HG03025 (cell line): ENCODE data around the gene ABR.
"Not testable (repeated sequence)": the region's sequence is repeated elsewhere in the genome, so short reads cannot be mapped to it uniquely, and the experiment has no call there.

Experiments used
- ATAC-seq: cut with Tn5 transposase; IDR thresholded peaks from one replicate; pipeline ENCODE4 v1.9.1; 2021; ENCODE audit warnings: mild to moderate bottlenecking, moderate library complexity; ENCODE audit not compliant: unreplicated experiment, low FRiP score

The ABR gene

GRCh38 chr17:1099242-1099641, 80.5 kb downstream of the ABR start:
- ATAC-seq = no peak

- ATAC-seq = not testable (repeated sequence)
Measured at GRCh38 chr17:1097972-1098744, 81.6 kb downstream of the ABR start.

GRCh38 chr17:1096215-1096614, 83.6 kb downstream of the ABR start:
- no peak for ATAC-seq

DNA sequence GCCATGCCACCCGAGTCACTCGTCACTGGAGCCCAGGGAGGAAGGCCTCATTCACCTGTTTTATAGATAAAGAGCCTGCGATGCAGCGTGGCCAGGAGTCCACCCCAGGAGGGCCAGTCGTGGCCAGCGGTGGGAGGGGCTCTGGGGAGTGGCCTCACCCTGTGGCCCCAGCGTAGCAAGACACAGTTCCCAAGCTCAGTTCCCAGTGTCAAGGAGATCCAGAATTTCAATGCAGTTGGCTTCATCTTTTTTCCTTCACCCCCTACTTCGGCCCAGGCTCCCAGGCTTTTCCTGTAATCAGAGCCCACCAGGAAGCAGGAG, 84.0 kb downstream of the ABR start:
- no peak for ATAC-seq

DNA sequence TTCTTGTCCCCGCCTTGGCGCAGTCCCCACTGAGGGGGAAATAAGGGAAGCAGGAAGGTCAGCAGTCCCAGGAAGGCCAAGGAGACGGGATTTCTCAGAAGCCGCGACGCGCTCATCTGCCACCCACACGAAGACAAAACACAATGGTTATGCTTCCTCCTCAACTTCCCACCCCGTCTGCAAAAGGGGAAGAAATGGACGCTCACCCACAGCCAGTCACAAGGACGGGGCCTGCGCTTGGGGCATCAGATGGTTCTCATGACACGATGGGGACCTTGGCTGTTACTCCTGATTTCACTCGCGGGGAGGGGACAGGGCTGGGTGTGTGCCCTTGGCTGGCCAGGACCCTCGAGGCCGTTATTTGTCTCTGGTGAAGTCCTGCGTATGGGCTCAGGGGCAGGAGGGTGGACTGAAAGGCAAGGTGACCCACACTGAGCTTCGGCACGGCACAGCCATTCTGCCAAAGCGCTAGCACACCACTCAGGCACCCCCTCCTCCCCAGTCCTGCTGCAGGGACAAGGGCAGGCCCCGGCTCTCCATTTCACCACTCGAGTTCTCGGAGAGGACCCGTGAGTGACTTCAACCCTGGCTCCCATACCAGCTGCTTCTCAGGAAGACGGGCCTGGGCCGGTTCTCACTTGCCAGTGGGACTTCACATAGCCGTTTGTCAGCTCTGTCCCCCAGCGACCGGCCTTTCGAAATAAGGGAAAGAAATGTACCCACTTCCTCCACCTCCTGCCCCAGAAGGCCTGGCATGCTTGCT, 84.5 kb downstream of the ABR start:
- no peak for ATAC-seq

DNA sequence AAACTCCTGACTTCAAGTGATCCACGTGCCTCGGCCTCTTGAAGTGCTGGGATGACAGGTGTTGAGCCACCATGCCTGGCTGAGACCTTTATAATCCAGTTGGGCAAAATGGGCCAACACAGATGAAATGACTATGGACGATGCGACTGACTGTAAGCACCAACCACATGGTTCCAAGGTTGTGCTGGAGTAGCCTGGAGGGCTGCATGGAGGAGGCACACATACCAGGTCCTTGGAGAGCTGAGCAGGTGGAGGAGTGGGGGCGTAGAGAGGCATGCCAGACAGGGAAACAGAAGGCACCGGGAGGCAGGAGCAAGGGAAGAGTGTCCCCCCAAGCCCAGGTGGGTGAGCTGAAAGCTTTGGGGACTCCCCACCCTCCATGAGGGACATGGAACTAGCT, 85.2 kb downstream of the ABR start:
- ATAC-seq = no peak

DNA sequence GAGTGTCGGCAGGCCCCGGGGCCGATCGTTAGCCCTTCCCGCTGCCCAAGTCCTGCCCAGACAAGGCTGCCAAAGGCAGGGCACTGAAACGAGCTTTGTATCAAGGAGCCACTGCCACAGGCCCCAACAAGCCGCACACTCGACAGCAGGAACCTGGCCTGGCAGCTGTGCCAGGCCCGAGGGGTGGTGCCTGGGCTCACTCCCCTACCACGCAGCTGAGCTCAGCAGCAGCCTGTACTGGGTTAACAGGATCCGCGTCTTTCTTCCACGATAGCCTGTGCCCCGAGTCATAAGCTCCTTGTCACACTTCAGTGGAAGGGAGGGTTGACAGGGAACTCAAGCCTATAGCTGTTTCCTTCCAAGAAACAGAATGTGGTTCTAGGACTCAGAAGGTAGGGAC, 87.9 kb downstream of the ABR start:
- no peak for ATAC-seq

DNA sequence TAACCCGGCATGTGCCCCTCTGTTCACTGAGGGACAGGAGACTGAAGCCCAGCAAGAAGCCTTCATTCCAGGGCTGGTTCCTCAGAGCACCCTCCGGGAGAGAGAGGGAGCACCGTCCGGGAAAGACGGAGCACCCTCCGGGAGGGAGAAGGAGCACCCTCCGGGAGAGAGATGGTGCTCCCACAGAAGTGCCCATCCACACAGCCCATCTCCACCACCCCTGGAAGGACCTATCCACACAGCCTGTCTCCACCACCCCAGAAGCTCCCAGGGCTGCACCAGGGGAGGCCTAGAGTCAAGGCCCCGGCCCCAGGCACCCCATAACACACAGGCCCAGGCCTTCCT, 88.6 kb downstream of the ABR start:
- ATAC-seq = no peak

DNA sequence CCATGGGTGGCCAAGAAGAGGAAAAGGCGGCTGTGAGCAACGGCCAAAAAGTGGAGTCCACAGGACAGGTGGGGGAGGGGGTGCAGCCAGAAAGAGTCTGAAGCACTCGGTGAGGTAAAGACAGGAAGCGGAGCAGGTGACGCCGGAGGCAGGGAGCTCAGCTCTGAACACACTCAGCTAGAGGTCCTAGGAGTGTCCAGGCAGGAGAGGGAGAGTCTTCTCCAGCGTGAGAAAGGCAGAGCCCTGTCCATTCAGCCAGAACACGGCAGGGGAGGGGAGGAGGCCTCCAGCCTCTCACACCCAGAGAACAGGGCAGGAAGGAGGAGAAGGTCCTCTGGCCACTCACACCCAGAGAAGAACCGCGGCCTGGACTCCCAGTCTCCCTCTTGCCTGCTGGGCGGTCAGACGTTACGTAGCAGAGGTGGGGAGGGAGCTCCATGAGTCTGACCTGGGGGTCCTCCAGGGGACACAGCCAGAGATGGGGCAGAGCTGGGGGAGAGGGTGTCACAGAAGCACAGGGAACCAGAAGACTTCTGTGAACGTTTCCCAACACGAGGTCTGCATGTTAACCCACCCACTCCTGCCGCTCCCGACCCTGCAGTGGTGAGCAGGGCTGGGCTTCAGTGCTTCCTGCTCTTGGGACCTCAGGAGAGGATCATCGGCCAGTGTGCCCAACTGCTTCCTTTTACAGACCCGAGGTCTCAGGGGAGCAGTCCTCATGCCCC, 89.2 kb downstream of the ABR start:
- ATAC-seq = no peak

- ATAC-seq = no peak
Measured at GRCh38 chr17:1089915-1090314, 89.9 kb downstream of the ABR start.

DNA sequence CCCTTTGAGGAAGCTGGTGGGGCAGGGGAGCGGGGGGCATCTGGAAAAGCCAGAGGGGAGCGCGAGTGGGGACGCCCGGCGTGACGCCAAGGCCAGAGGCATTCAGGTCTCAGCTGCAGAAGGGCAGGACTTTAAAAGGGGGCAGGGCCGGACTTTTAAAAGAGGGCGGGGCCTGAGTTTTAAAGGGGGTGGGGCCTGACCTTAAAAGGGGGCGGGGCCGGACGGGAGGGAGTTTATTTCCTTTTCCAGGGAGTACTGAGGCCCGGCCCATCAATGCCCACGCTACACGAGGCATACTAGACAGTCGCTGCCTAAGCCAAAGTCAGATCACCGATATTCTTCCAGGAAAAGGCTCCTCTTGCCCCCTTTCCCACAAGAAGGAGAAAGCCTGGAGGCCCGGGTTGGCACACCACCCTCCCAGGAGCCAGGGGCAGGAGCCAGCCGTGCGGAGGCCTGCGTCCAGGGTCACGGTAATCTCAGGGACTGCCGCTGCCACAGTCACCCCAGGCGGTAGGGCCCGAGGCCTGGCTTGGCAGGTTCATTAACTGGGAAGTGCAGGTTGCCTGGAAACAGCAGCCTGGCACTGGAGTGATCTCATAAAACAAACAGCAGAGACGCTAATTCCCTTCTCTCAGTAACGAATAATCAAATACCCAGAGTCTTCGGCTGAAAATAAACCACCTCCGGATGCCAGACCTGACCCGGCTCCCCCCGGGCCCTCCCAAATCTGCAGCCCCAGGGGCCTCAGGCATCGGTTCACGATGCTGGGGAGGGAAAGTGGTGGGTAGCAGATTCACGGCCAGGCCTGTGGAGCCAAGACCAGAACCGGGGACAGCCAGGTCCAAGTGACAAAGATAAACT, 92.2 kb downstream of the ABR start:
- no peak for ATAC-seq

DNA sequence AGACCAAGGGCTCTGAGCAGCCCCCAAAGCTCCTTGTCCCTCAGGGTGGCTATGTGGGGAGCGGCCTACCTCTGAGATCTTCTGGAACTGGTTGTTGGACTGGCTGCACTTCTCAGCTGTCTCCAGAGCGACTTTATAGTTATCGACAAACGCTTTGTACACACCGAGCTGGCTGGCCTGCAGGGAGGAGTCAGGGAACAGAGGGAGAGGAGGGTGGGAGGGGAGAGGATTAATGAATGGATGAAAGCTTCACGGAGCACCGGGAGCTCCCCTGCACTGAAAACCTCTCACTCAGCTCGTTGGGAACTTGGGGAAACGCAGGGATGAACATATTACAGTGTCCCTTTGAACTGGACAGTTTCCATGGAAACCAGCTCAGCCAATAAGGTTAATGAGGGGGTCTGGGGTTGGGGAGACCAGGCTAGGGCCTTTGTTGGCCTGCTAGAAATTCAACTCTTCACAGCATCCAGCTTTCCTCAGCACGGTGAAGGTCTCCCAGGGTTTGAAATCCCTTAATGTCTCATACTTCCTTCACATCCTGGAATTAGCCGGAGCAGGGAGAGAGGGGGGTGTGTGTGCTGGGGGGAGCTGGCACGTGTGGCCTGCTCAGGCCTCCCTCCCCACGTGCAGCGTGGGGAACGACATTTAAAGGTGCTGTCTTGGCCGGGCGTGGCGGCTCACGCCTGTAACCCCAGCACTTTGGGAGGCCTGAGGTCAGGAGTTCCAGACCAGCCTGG, 96.2 kb downstream of the ABR start:
- ATAC-seq = no peak

- ATAC-seq = no peak
Measured at GRCh38 chr17:1082579-1082978, 97.2 kb downstream of the ABR start.

- ATAC-seq = no peak
Measured at GRCh38 chr17:1078831-1079561, 100.8 kb downstream of the ABR start.

DNA sequence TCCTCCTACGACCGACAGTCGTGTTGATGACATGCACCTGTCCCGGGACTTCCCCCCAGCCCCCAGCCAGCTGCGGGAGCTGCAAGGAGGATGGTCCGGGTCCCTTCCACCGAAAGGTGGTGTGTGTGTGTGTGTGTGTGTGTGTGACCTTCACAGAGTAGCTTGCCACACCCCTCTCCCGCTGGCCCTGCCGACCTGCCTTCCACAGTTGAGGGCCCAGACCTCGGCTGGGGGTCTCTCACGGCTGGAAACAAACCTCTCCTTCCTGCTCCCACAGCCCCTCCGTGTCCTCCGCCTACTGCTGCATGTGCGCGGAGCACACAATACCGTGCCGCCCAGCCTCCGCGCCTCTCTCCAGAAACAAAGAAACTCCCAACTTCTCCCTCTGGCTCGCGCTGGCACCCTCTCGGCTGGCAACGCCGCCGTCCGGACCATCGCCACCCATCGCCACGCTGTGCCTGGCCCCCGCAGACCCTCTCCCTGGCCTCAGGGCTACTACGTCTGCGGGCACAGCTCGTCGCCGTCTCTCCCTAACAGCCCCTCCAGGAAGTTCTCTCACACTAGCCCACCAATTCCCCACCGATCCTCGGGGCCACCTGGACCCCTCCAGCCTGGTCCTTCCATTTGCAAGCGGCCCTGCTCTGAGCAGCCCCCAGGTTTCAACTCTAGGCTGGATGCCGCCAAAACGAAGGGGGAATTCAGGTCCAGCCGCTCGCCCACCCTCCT, 101.6 kb downstream of the ABR start:
- ATAC-seq = no peak

GRCh38 chr17:1077581-1077985, 102.2 kb downstream of the ABR start:
- ATAC-seq = no peak

GRCh38 chr17:1076982-1077302, 102.8 kb downstream of the ABR start:
- no peak for ATAC-seq

- no peak for ATAC-seq
Measured at GRCh38 chr17:1076299-1076981, 103.3 kb downstream of the ABR start.
